ENCODE results near the gene JMJD8.

- TF ChIP-seq CTCF (IDR thresholded peaks at IDR 0.05) (no peak), REST (IDR thresholded peaks at IDR 0.05; ENCODE audit: insufficient read depth in 1 of 2, low read depth in 2 of 2, low read length in 1 of 2) (no peak)
Measured at GRCh38 chr16:638836-639235, 45.3 kb downstream of the JMJD8 start.
